ENCODE results near the gene HMCN1.

The HMCN1 gene

GRCh38 chr1:185956881-185957280 is 222.7 kb downstream of the HMCN1 start:
- in situ Hi-C loops (cut with HindIII; ENCODE audit: low sequenced_read_pairs) = no loop called here

- in situ Hi-C loops (cut with HindIII; ENCODE audit: low sequenced_read_pairs) = no loop called here
These were observed 223.5 kb downstream of the HMCN1 start for GRCh38 chr1:185957441-185958363.

GRCh38 chr1:185960422-185961321 is 226.5 kb downstream of the HMCN1 start:
- in situ Hi-C loops (cut with HindIII; ENCODE audit: low sequenced_read_pairs) = no loop called here

- in situ Hi-C loops (cut with HindIII; ENCODE audit: low sequenced_read_pairs) = no loop called here
These were observed 227.5 kb downstream of the HMCN1 start for GRCh38 chr1:185961664-185962063.

- in situ Hi-C loops (cut with HindIII; ENCODE audit: low sequenced_read_pairs) = no loop called here
These were observed 230.8 kb downstream of the HMCN1 start for GRCh38 chr1:185964946-185965345.

- in situ Hi-C loops (cut with HindIII; ENCODE audit: low sequenced_read_pairs) = no loop called here
These were observed 231.7 kb downstream of the HMCN1 start for GRCh38 chr1:185965870-185966269.

GRCh38 chr1:185966471-185966870 is 232.3 kb downstream of the HMCN1 start:
- in situ Hi-C loops (cut with HindIII; ENCODE audit: low sequenced_read_pairs) = no loop called here

- in situ Hi-C loops (cut with HindIII; ENCODE audit: low sequenced_read_pairs) = no loop called here
These were observed 234.8 kb downstream of the HMCN1 start for GRCh38 chr1:185969028-185969427.

GRCh38 chr1:185969524-185969991 is 235.4 kb downstream of the HMCN1 start:
- in situ Hi-C loops (cut with HindIII; ENCODE audit: low sequenced_read_pairs) = no loop called here

GRCh38 chr1:185971688-185972087 is 237.5 kb downstream of the HMCN1 start:
- in situ Hi-C loops (cut with HindIII; ENCODE audit: low sequenced_read_pairs) = loop anchor here (5.0 kb wide), 2 partner anchors 34 to 96 kb away; no protein-coding TSS in a partner anchor

- in situ Hi-C loops (cut with HindIII; ENCODE audit: low sequenced_read_pairs) = loop anchor here (5.0 kb wide), 2 partner anchors 35 to 95 kb away; no protein-coding TSS in a partner anchor
These were observed 238.1 kb downstream of the HMCN1 start for GRCh38 chr1:185972096-185972850.

GRCh38 chr1:185973645-185974044 is 239.5 kb downstream of the HMCN1 start:
- in situ Hi-C loops (cut with HindIII; ENCODE audit: low sequenced_read_pairs) = loop anchor here (5.0 kb wide), 2 partner anchors 36 to 94 kb away; no protein-coding TSS in a partner anchor

- in situ Hi-C loops (cut with HindIII; ENCODE audit: low sequenced_read_pairs) = loop anchor here (5.0 kb wide), 2 partner anchors 37 to 93 kb away; no protein-coding TSS in a partner anchor
These were observed 240.4 kb downstream of the HMCN1 start for GRCh38 chr1:185974367-185975170.

GRCh38 chr1:185980891-185981290 is 246.7 kb downstream of the HMCN1 start:
- in situ Hi-C loops (cut with HindIII; ENCODE audit: low sequenced_read_pairs) = no loop called here

- in situ Hi-C loops (cut with HindIII; ENCODE audit: low sequenced_read_pairs) = no loop called here
These were observed 250.1 kb downstream of the HMCN1 start for GRCh38 chr1:185984113-185984836.

- in situ Hi-C loops (cut with HindIII; ENCODE audit: low sequenced_read_pairs) = no loop called here
These were observed 253.6 kb downstream of the HMCN1 start for GRCh38 chr1:185987611-185988321.

GRCh38 chr1:185990565-185990964 is 256.4 kb downstream of the HMCN1 start:
- in situ Hi-C loops (cut with HindIII; ENCODE audit: low sequenced_read_pairs) = no loop called here

GRCh38 chr1:185991266-185991665 is 257.1 kb downstream of the HMCN1 start:
- in situ Hi-C loops (cut with HindIII; ENCODE audit: low sequenced_read_pairs) = no loop called here
